GM23338 (cell line): ENCODE data around the gene DAB1. TPM values are rescaled to one million over a fixed set of nuclear protein-coding genes. Genes with fewer than 3 reads are reported as not detected.

ENCODE experiments used
- ATAC-seq: fragments of 200-7000 bp; cut with Tn5 transposase; 3 replicates; pipeline ENCODE4 v1.9.1; 2020
- DNase-seq: peaks from one replicate; pipeline ENCODE4 v3.0.0-alpha.2; 2015; ENCODE audit warnings: low spot score
- H2AFZ ChIP-seq: fragments of 200-600 bp; sonication (generic); 2 replicates; pipeline ENCODE4 v1.8.0; 2016; ENCODE audit warnings: antibody characterized with exemption, mild to moderate bottlenecking, moderate library complexity
- H3F3A ChIP-seq: fragments of 200-600 bp; sonication (generic); replicated peaks from 2 replicates; pipeline ENCODE4 v1.8.0; 2017; ENCODE audit warnings: antibody characterized with exemption, mixed run types, low read depth
- H3K27ac ChIP-seq: fragments of 200-600 bp; sonication (generic); 2 replicates; pipeline ENCODE4 v1.6.1; 2016; ENCODE audit warnings: low read depth
- H3K27me3 ChIP-seq: fragments of 200-600 bp; sonication (generic); 2 replicates; pipeline ENCODE4 v1.8.0; 2016; ENCODE audit warnings: mild to moderate bottlenecking, mixed run types, moderate library complexity; ENCODE audit not compliant: insufficient read depth
- H3K36me3 ChIP-seq: fragments of 200-600 bp; sonication (generic); 2 replicates; pipeline ENCODE4 v1.8.0; 2016; ENCODE audit warnings: mild to moderate bottlenecking; ENCODE audit not compliant: insufficient read depth
- H3K4me1 ChIP-seq: fragments of 200-600 bp; sonication (generic); 2 replicates; pipeline ENCODE4 v1.8.0; 2016; ENCODE audit warnings: mild to moderate bottlenecking, moderate library complexity; ENCODE audit not compliant: insufficient read depth
- H3K4me2 ChIP-seq: fragments of 200-600 bp; sonication (generic); 2 replicates; pipeline ENCODE4 v1.7.1; 2017; ENCODE audit warnings: mixed run types
- H3K4me3 ChIP-seq: fragments of 200-600 bp; sonication (generic); 2 replicates; pipeline ENCODE4 v1.6.1; 2016; ENCODE audit warnings: mixed run types
- H3K79me2 ChIP-seq: fragments of 200-600 bp; sonication (generic); replicated peaks from 2 replicates; pipeline ENCODE4 v1.8.0; 2017; ENCODE audit warnings: mild to moderate bottlenecking; ENCODE audit not compliant: insufficient read depth
- H3K9me2 ChIP-seq: fragments of 200-600 bp; sonication (generic); 2 replicates; pipeline ENCODE4 v1.8.0; 2017; ENCODE audit not compliant: insufficient read depth
- H4K20me1 ChIP-seq: fragments of 200-600 bp; sonication (generic); replicated peaks from 2 replicates; pipeline ENCODE4 v1.8.0; 2017; ENCODE audit warnings: mild to moderate bottlenecking; ENCODE audit not compliant: insufficient read depth
- H3K27ac Mint-ChIP-seq: 2 replicates; pipeline ENCODE4 v1.8.0; 2020; ENCODE audit warnings: inconsistent platforms, mild to moderate bottlenecking, moderate library complexity, mixed read lengths
- H3K27me3 Mint-ChIP-seq: 3 replicates; pipeline ENCODE4 v1.8.0; 2022; ENCODE audit warnings: low read depth, mild to moderate bottlenecking, moderate library complexity, mixed read lengths, inconsistent platforms; ENCODE audit not compliant: insufficient read depth, poor library complexity
- H3K36me3 Mint-ChIP-seq: 3 replicates; pipeline ENCODE4 v1.8.0; 2021; ENCODE audit warnings: low read depth, mild to moderate bottlenecking, inconsistent platforms, moderate library complexity, mixed read lengths
- H3K4me1 Mint-ChIP-seq: 3 replicates; pipeline ENCODE4 v1.8.0; 2020; ENCODE audit warnings: mild to moderate bottlenecking, inconsistent platforms, mixed read lengths
- H3K4me3 Mint-ChIP-seq: 3 replicates; pipeline ENCODE4 v1.8.0; 2021; ENCODE audit warnings: moderate library complexity, mild to moderate bottlenecking, inconsistent platforms, mixed read lengths
- H3K9me3 Mint-ChIP-seq: 3 replicates; pipeline ENCODE4 v1.8.0; 2020; ENCODE audit warnings: moderate library complexity, mild to moderate bottlenecking, inconsistent platforms, mixed read lengths
- CREB1 ChIP-seq: fragments of 250-450 bp; sonication (Bioruptor Pico); IDR thresholded peaks from 2 replicates; pipeline ENCODE4 v1.5.0; 2020; ENCODE audit warnings: low read depth, mild to moderate bottlenecking, moderate library complexity
- CTCF ChIP-seq, 2 experiments: fragments of 200-600 bp in 1 of 2; sonication (generic) in 1 of 2; conservative IDR thresholded peaks; 2 replicates each; pipeline versions ENCODE4 v1.5.1 to v1.6.1; 2016 to 2017; ENCODE audit warnings: antibody characterized with exemption in 2 of 2, low read depth in 2 of 2, mild to moderate bottlenecking in 2 of 2, moderate library complexity in 1 of 2
- ETS1 ChIP-seq: IDR thresholded peaks from 2 replicates; pipeline ENCODE4 v1.6.1; 2016; ENCODE audit warnings: antibody characterized with exemption
- EZH2 ChIP-seq: fragments of 200-600 bp; sonication (generic); IDR thresholded peaks from one replicate; pipeline ENCODE4 v1.8.0; 2017; ENCODE audit warnings: antibody characterized with exemption, mild to moderate bottlenecking, low read depth; ENCODE audit not compliant: unreplicated experiment
- EZH2phosphoT487 ChIP-seq: fragments of 200-600 bp; sonication (generic); IDR thresholded peaks from one replicate; pipeline ENCODE4 v1.8.1; 2018; ENCODE audit warnings: antibody characterized with exemption; ENCODE audit not compliant: unreplicated experiment
- NANOG ChIP-seq: IDR thresholded peaks from 2 replicates; pipeline ENCODE4 v1.6.1; 2016; ENCODE audit warnings: antibody characterized with exemption, borderline replicate concordance
- REST ChIP-seq: IDR thresholded peaks from one replicate; pipeline ENCODE4 v1.6.1; 2018; ENCODE audit warnings: antibody characterized with exemption; ENCODE audit not compliant: unreplicated experiment
- STAT1 ChIP-seq: IDR thresholded peaks from one replicate; pipeline ENCODE4 v1.6.1; 2016; ENCODE audit warnings: antibody characterized with exemption; ENCODE audit not compliant: unreplicated experiment
- ZNF114 ChIP-seq: fragments of 250-450 bp; sonication (Bioruptor Pico); IDR thresholded peaks from 2 replicates; pipeline ENCODE4 v1.5.0; 2020; ENCODE audit warnings: mild to moderate bottlenecking, moderate library complexity
- ZNF331 ChIP-seq: fragments of 250-450 bp; sonication (Bioruptor Pico); IDR thresholded peaks from 2 replicates; pipeline ENCODE4 v1.5.0; 2020; ENCODE audit warnings: low read depth, mild to moderate bottlenecking, moderate library complexity
- polyA plus RNA-seq: library from polyadenylated mRNA; unstranded; fragments of >200 nt; fragmentation: Nextera tagmentation; extraction: Ambion mirVana; gene quantifications from 2 replicates; pipeline ENCODE4 v1.2.1, GENCODE V29; 2016
- total RNA-seq: library from RNA; depleted of rRNA; stranded (reverse); fragments of >200 nt; shearing (Covaris generic); gene quantifications from 2 replicates; pipeline ENCODE4 v1.2.3, GENCODE V29; 2014

Gene DAB1
- total and polyA plus RNA-seq, 2 experiments from 2014 or later: 12.8 to 14.5 TPM

GRCh38 chr1:56975446-56975845 lies 448.4 kb downstream of the DAB1 start:
- no peak for ATAC-seq
- Histone ChIP-seq H3K27me3 (no peaks in the 10 kb centered on the region), H3K4me2 (no peak overlapping the region), H3K79me2 (no peaks in the 10 kb centered on the region), H3K27ac (no peak overlapping the region), H3K36me3 (no peaks in the 10 kb centered on the region), H3K4me1 (no peaks in the 10 kb centered on the region), H4K20me1 (no peaks in the 10 kb centered on the region), H3K9me2 (no peaks in the 10 kb centered on the region), H3F3A (no peaks in the 10 kb centered on the region), H2AFZ (no peak overlapping the region), H3K4me3 (no peak overlapping the region)
- Mint-ChIP-seq H3K4me3 (no peak overlapping the region), H3K36me3 (no peaks in the 10 kb centered on the region), H3K4me1 (no peaks in the 10 kb centered on the region; the same call in 2 of the 3 replicates), H3K27me3 (no peaks in the 10 kb centered on the region), H3K9me3 (no peaks in the 10 kb centered on the region), H3K27ac (no peak overlapping the region)
- no peak for DNase-seq
- no peak for TF ChIP-seq ETS1
- no peak for TF ChIP-seq NANOG
- TF ChIP-seq REST: no peak
- no peak for TF ChIP-seq CTCF (conservative IDR thresholded peaks at IDR 0.05; ENCODE audit: low read depth in 2 of 2)
- TF ChIP-seq ZNF331: no peak
- TF ChIP-seq ZNF114 (CRISPR knock-in tag): no peak
- TF ChIP-seq EZH2: no peak
- no peak for TF ChIP-seq STAT1
- TF ChIP-seq CREB1 (CRISPR knock-in tag): no peak
- TF ChIP-seq EZH2phosphoT487: no peak
